WTC11 (cell line): ENCODE results near the gene RAB3GAP1.

ENCODE experiments used
- CREB1 ChIP-seq: sonication (generic); formaldehyde crosslinking; IDR thresholded peaks from 2 replicates; pipeline ENCODE4 v1.8.0; 2023; ENCODE audit warnings: mild to moderate bottlenecking, missing genetic modification reagents
- CTCF ChIP-seq: fragments of 200-600 bp; IDR thresholded peaks from 2 replicates; pipeline ENCODE4 v1.8.0; 2022; ENCODE audit warnings: antibody characterized with exemption
- FOXJ3 ChIP-seq: sonication (generic); formaldehyde crosslinking; IDR thresholded peaks from 2 replicates; pipeline ENCODE4 v1.9.0; 2021; ENCODE audit warnings: missing genetic modification reagents, mild to moderate bottlenecking, borderline replicate concordance
- FOXK1 ChIP-seq: sonication (generic); formaldehyde crosslinking; IDR thresholded peaks from 2 replicates; pipeline ENCODE4 v1.8.0; 2022; ENCODE audit warnings: mild to moderate bottlenecking, moderate library complexity, missing genetic modification reagents
- IRF1 ChIP-seq: sonication (generic); formaldehyde crosslinking; IDR thresholded peaks from 2 replicates; pipeline ENCODE4 v1.8.0; 2023; ENCODE audit warnings: missing genetic modification reagents
- JUN ChIP-seq: sonication (generic); formaldehyde crosslinking; IDR thresholded peaks from 2 replicates; pipeline ENCODE4 v1.8.0; 2023; ENCODE audit warnings: mild to moderate bottlenecking, missing genetic modification reagents
- PREB ChIP-seq: sonication (generic); formaldehyde crosslinking; IDR thresholded peaks from 2 replicates; pipeline ENCODE4 v1.8.1; 2022; ENCODE audit warnings: mild to moderate bottlenecking, missing genetic modification reagents, moderate library complexity, borderline replicate concordance
- SP1 ChIP-seq: sonication (generic); formaldehyde crosslinking; conservative IDR thresholded peaks from 2 replicates; pipeline ENCODE4 v1.8.1; 2022; ENCODE audit warnings: missing genetic modification reagents
- USF2 ChIP-seq: sonication (generic); formaldehyde crosslinking; IDR thresholded peaks from 2 replicates; pipeline ENCODE4 v1.8.1; 2023; ENCODE audit warnings: mild to moderate bottlenecking, missing genetic modification reagents, moderate library complexity
- TF ChIP-seq, protein P1 (sequence below): sonication (generic); formaldehyde crosslinking; IDR thresholded peaks from 2 replicates; pipeline ENCODE4 v1.8.1; 2023; ENCODE audit warnings: mild to moderate bottlenecking, missing genetic modification reagents
- TF ChIP-seq, protein P2 (sequence below): sonication (generic); formaldehyde crosslinking; conservative IDR thresholded peaks from 2 replicates; pipeline ENCODE4 v1.8.1; 2023; ENCODE audit warnings: mild to moderate bottlenecking, low read depth, missing genetic modification reagents, moderate library complexity
- TF ChIP-seq, protein P3 (sequence below): fragments of 250-450 bp; sonication (Bioruptor Pico); IDR thresholded peaks from 2 replicates; pipeline ENCODE4 v1.8.0; 2021; ENCODE audit warnings: mild to moderate bottlenecking

GRCh38 chr2:135125940-135126339 is 73.8 kb downstream of the RAB3GAP1 start:
- TF ChIP-seq USF2 (CRISPR knock-in tag) (no peak), PREB (CRISPR knock-in tag) (no peak), CTCF (no peak), FOXJ3 (CRISPR knock-in tag) (no peak), JUN (CRISPR knock-in tag) (no peak), FOXK1 (CRISPR knock-in tag) (no peak), CREB1 (CRISPR knock-in tag) (no peak), IRF1 (CRISPR knock-in tag) (no peak), SP1 (CRISPR knock-in tag) (no peak)
- TF ChIP-seq, protein P1, sequence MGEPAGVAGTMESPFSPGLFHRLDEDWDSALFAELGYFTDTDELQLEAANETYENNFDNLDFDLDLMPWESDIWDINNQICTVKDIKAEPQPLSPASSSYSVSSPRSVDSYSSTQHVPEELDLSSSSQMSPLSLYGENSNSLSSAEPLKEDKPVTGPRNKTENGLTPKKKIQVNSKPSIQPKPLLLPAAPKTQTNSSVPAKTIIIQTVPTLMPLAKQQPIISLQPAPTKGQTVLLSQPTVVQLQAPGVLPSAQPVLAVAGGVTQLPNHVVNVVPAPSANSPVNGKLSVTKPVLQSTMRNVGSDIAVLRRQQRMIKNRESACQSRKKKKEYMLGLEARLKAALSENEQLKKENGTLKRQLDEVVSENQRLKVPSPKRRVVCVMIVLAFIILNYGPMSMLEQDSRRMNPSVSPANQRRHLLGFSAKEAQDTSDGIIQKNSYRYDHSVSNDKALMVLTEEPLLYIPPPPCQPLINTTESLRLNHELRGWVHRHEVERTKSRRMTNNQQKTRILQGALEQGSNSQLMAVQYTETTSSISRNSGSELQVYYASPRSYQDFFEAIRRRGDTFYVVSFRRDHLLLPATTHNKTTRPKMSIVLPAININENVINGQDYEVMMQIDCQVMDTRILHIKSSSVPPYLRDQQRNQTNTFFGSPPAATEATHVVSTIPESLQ (CRISPR knock-in tag): no peak
- TF ChIP-seq, protein P2, sequence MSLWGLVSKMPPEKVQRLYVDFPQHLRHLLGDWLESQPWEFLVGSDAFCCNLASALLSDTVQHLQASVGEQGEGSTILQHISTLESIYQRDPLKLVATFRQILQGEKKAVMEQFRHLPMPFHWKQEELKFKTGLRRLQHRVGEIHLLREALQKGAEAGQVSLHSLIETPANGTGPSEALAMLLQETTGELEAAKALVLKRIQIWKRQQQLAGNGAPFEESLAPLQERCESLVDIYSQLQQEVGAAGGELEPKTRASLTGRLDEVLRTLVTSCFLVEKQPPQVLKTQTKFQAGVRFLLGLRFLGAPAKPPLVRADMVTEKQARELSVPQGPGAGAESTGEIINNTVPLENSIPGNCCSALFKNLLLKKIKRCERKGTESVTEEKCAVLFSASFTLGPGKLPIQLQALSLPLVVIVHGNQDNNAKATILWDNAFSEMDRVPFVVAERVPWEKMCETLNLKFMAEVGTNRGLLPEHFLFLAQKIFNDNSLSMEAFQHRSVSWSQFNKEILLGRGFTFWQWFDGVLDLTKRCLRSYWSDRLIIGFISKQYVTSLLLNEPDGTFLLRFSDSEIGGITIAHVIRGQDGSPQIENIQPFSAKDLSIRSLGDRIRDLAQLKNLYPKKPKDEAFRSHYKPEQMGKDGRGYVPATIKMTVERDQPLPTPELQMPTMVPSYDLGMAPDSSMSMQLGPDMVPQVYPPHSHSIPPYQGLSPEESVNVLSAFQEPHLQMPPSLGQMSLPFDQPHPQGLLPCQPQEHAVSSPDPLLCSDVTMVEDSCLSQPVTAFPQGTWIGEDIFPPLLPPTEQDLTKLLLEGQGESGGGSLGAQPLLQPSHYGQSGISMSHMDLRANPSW: no peak
- TF ChIP-seq, protein P3, sequence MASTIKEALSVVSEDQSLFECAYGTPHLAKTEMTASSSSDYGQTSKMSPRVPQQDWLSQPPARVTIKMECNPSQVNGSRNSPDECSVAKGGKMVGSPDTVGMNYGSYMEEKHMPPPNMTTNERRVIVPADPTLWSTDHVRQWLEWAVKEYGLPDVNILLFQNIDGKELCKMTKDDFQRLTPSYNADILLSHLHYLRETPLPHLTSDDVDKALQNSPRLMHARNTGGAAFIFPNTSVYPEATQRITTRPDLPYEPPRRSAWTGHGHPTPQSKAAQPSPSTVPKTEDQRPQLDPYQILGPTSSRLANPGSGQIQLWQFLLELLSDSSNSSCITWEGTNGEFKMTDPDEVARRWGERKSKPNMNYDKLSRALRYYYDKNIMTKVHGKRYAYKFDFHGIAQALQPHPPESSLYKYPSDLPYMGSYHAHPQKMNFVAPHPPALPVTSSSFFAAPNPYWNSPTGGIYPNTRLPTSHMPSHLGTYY (CRISPR knock-in tag): no peak
